SJCRH30 (cell line): ENCODE results near the gene TGFBR1. TPM values are rescaled to one million over a fixed set of nuclear protein-coding genes. Genes with fewer than 3 reads are reported as not detected.

Experiments used
- DNase-seq, 2 experiments: peaks; one replicate each; pipeline ENCODE4 v3.0.0-alpha.2; 2015 to 2020
- H3K27ac ChIP-seq: fragments of 250-450 bp; sonication (Bioruptor Pico); 2 replicates; pipeline ENCODE4 v1.5.1; 2020; ENCODE audit warnings: mild to moderate bottlenecking, moderate library complexity
- H3K27me3 ChIP-seq: fragments of 250-450 bp; sonication (Bioruptor Pico); 2 replicates; pipeline ENCODE4 v1.5.1; 2020; ENCODE audit warnings: mild to moderate bottlenecking, moderate library complexity
- H3K36me3 ChIP-seq: fragments of 250-450 bp; sonication (Bioruptor Pico); 2 replicates; pipeline ENCODE4 v1.5.1; 2020; ENCODE audit warnings: mild to moderate bottlenecking, moderate library complexity
- H3K4me1 ChIP-seq: fragments of 250-450 bp; sonication (Bioruptor Pico); 2 replicates; pipeline ENCODE4 v1.5.1; 2020; ENCODE audit warnings: mild to moderate bottlenecking, moderate library complexity
- H3K4me3 ChIP-seq: fragments of 250-450 bp; sonication (Bioruptor Pico); 2 replicates; pipeline ENCODE4 v1.5.1; 2020; ENCODE audit warnings: mild to moderate bottlenecking, moderate library complexity
- H3K9me3 ChIP-seq: fragments of 250-450 bp; sonication (Bioruptor Pico); replicated peaks from 2 replicates; pipeline ENCODE4 v1.5.1; 2020; ENCODE audit warnings: mild to moderate bottlenecking, moderate library complexity
- total RNA-seq: library from RNA; depleted of rRNA; stranded (reverse); fragments of >200 nt; shearing (Covaris generic); gene quantifications from 2 replicates; pipeline ENCODE4 v1.2.3, GENCODE V29; 2014

TGFBR1 gene
- total RNA-seq, 1 experiment from 2014 or later, result 97.4 TPM

- peaks cover 10% of the 10 kb centered on the region; the same call in 1 of the 2 replicates for H3K36me3 ChIP-seq
- H3K27ac ChIP-seq, result no peak overlapping the region
- no peaks in the 10 kb centered on the region for H3K9me3 ChIP-seq
- H3K27me3 ChIP-seq, result no peaks in the 10 kb centered on the region
- no peak for DNase-seq
- no peak overlapping the region for H3K4me3 ChIP-seq
- 0 out of 2 replicates have a peak, but pooled peaks cover 6% of the 10 kb centered on the region for H3K4me1 ChIP-seq
Observed at GRCh38 chr9:99107421-99107820, 2.5 kb downstream of the TGFBR1 start.

GRCh38 chr9:99108131-99108530, 3.2 kb downstream of the TGFBR1 start:
- Histone ChIP-seq H3K36me3 (peaks cover 10% of the 10 kb centered on the region; the same call in 1 of the 2 replicates), H3K4me1 (0 out of 2 replicates have a peak, but pooled peaks cover 6% of the 10 kb centered on the region), H3K9me3 (no peaks in the 10 kb centered on the region), H3K27ac (no peak overlapping the region), H3K4me3 (no peak overlapping the region), H3K27me3 (no peaks in the 10 kb centered on the region)
- DNase-seq, result no peak

- no peaks in the 10 kb centered on the region for H3K9me3 ChIP-seq
- peak in 1 of 2 experiments; percentile 40 for DNase-seq
- peaks cover 10% of the 10 kb centered on the region; the same call in 1 of the 2 replicates for H3K36me3 ChIP-seq
- H3K4me3 ChIP-seq, result no peak overlapping the region
- peaks cover 14% of the 10 kb centered on the region for H3K4me1 ChIP-seq
- H3K27me3 ChIP-seq, result no peaks in the 10 kb centered on the region
- no peak overlapping the region for H3K27ac ChIP-seq
Observed at GRCh38 chr9:99109522-99109921, 4.6 kb downstream of the TGFBR1 start.

- H3K36me3 ChIP-seq, result peaks cover 11% of the 10 kb centered on the region; the same call in 1 of the 2 replicates
- H3K9me3 ChIP-seq, result no peaks in the 10 kb centered on the region
- H3K4me1 ChIP-seq, result peaks cover 8% of the 10 kb centered on the region
- H3K27ac ChIP-seq, result no peak overlapping the region
- no peak overlapping the region for H3K4me3 ChIP-seq
- DNase-seq, result no peak
- no peaks in the 10 kb centered on the region for H3K27me3 ChIP-seq
Observed at GRCh38 chr9:99112750-99113413, 8.0 kb downstream of the TGFBR1 start.

- no peak overlapping the region for H3K27ac ChIP-seq
- peaks cover 11% of the 10 kb centered on the region; the same call in 1 of the 2 replicates for H3K36me3 ChIP-seq
- H3K4me1 ChIP-seq, result peaks cover 8% of the 10 kb centered on the region
- H3K4me3 ChIP-seq, result no peak overlapping the region
- no peak for DNase-seq
- H3K9me3 ChIP-seq, result no peaks in the 10 kb centered on the region
- H3K27me3 ChIP-seq, result no peaks in the 10 kb centered on the region
Observed at GRCh38 chr9:99113414-99114048, 8.6 kb downstream of the TGFBR1 start.

- H3K36me3 ChIP-seq, result peaks cover 11% of the 10 kb centered on the region; the same call in 1 of the 2 replicates
- no peak overlapping the region for H3K27ac ChIP-seq
- DNase-seq, result no peak
- peaks cover 8% of the 10 kb centered on the region for H3K4me1 ChIP-seq
- H3K9me3 ChIP-seq, result no peaks in the 10 kb centered on the region
- no peaks in the 10 kb centered on the region for H3K27me3 ChIP-seq
- H3K4me3 ChIP-seq, result no peak overlapping the region
Observed at GRCh38 chr9:99114049-99114440, 9.1 kb downstream of the TGFBR1 start.

GRCh38 chr9:99114846-99115500, 10.1 kb downstream of the TGFBR1 start:
- H3K27me3 ChIP-seq, result no peaks in the 10 kb centered on the region
- peaks cover 8% of the 10 kb centered on the region for H3K4me1 ChIP-seq
- no peak overlapping the region for H3K27ac ChIP-seq
- H3K9me3 ChIP-seq, result no peaks in the 10 kb centered on the region
- peaks cover 11% of the 10 kb centered on the region; the same call in 1 of the 2 replicates for H3K36me3 ChIP-seq
- no peak overlapping the region for H3K4me3 ChIP-seq
- no peak for DNase-seq

- H3K4me1 ChIP-seq, result peaks cover 8% of the 10 kb centered on the region
- peaks cover 13% of the 10 kb centered on the region for H3K36me3 ChIP-seq
- no peak overlapping the region for H3K27ac ChIP-seq
- H3K9me3 ChIP-seq, result no peaks in the 10 kb centered on the region
- no peaks in the 10 kb centered on the region for H3K27me3 ChIP-seq
- no peak for DNase-seq
- H3K4me3 ChIP-seq, result no peak overlapping the region
Observed at GRCh38 chr9:99116003-99116411, 11.1 kb downstream of the TGFBR1 start.

- Histone ChIP-seq H3K9me3 (0 out of 2 replicates have a peak, but pooled peaks cover 3% of the 10 kb centered on the region), H3K27ac (no peak overlapping the region), H3K27me3 (no peaks in the 10 kb centered on the region), H3K4me1 (peaks cover 6% of the 10 kb centered on the region), H3K4me3 (no peak overlapping the region), H3K36me3 (peaks cover 15% of the 10 kb centered on the region)
- no peak for DNase-seq
Observed at GRCh38 chr9:99118782-99119466, 14.0 kb downstream of the TGFBR1 start.

GRCh38 chr9:99119976-99120655, 15.2 kb downstream of the TGFBR1 start:
- Histone ChIP-seq H3K4me3 (no peak overlapping the region), H3K27me3 (no peaks in the 10 kb centered on the region), H3K9me3 (0 out of 2 replicates have a peak, but pooled peaks cover 3% of the 10 kb centered on the region), H3K4me1 (no peaks in the 10 kb centered on the region), H3K36me3 (peaks cover 20% of the 10 kb centered on the region), H3K27ac (no peak overlapping the region)
- DNase-seq, result no peak

- no peaks in the 10 kb centered on the region for H3K4me1 ChIP-seq
- H3K36me3 ChIP-seq, result peaks cover 28% of the 10 kb centered on the region
- DNase-seq, result no peak
- H3K27me3 ChIP-seq, result no peaks in the 10 kb centered on the region
- H3K27ac ChIP-seq, result no peak overlapping the region
- H3K9me3 ChIP-seq, result 0 out of 2 replicates have a peak, but pooled peaks cover 5% of the 10 kb centered on the region
- H3K4me3 ChIP-seq, result no peak overlapping the region
Observed at GRCh38 chr9:99121604-99122003, 16.7 kb downstream of the TGFBR1 start.

- 0 out of 2 replicates have a peak, but pooled peaks cover 3% of the 10 kb centered on the region for H3K4me1 ChIP-seq
- 0 out of 2 replicates have a peak, but pooled peaks cover 7% of the 10 kb centered on the region for H3K9me3 ChIP-seq
- H3K27ac ChIP-seq, result no peak overlapping the region
- DNase-seq, result no peak
- peaks cover 43% of the 10 kb centered on the region for H3K36me3 ChIP-seq
- H3K4me3 ChIP-seq, result no peak overlapping the region
- no peaks in the 10 kb centered on the region for H3K27me3 ChIP-seq
Observed at GRCh38 chr9:99124534-99125255, 19.8 kb downstream of the TGFBR1 start.

- H3K27me3 ChIP-seq, result no peaks in the 10 kb centered on the region
- DNase-seq, result no peak
- H3K36me3 ChIP-seq, result peaks cover 38% of the 10 kb centered on the region
- no peak overlapping the region for H3K4me3 ChIP-seq
- 0 out of 2 replicates have a peak, but pooled peaks cover 7% of the 10 kb centered on the region for H3K9me3 ChIP-seq
- no peak overlapping the region for H3K27ac ChIP-seq
- H3K4me1 ChIP-seq, result 0 out of 2 replicates have a peak, but pooled peaks cover 3% of the 10 kb centered on the region
Observed at GRCh38 chr9:99125446-99125845, 20.5 kb downstream of the TGFBR1 start.
